ENCODE data around the gene CD8A.
"Not testable (repeated sequence)": the region's sequence is repeated elsewhere in the genome, so short reads cannot be mapped to it uniquely, and the experiment has no call there.

CD8A gene

DNA sequence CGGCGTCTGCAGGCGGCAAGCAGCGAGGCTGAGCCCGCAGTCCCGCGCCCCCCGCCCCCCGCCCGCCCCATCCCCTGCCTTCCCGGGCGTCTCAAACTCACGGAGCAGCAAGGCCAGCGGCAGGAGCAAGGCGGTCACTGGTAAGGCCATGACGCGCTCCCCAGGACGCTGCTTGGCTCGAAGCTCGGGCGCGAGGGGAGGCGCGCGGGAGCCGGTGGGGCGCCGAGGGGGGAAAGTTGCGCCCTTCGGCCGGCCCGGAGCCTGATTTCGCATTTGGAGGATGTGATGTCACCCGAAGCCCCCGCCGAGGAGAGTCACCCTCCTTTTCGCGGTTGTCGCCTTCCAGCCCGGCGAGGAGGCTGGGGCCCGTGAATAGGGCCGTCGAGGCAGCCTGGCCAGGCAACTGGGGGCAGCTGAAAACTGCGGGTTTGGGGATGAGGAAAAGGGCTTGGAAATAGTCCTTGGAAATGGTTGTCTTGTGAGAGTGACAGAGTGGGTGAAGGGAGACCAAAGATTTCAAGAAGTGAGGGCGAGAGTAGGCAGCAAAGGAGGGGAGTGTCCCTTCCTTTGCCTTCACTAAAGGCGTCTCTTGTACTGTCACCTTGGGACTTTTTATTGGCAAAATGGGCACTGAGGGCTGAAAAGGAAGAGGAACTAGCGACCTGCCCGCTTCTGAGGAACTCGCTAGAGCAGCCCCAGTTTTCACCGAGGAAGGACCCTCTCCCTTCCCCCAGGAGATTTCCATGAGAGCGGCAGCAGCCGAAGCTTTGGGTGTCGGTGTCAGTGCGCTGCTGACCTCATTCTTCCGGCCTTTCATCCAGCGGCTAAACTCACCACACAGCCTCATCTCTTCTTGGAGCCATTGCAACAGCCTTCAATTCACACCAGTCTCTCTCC is at the start of gene CD8A:
Gene CD8A, minus strand, starts transcription at position 238 of the 897 bp plus-strand sequence. Its CDS starts 88 bp downstream, at position 150.
- no peak for DNase-seq

DNA sequence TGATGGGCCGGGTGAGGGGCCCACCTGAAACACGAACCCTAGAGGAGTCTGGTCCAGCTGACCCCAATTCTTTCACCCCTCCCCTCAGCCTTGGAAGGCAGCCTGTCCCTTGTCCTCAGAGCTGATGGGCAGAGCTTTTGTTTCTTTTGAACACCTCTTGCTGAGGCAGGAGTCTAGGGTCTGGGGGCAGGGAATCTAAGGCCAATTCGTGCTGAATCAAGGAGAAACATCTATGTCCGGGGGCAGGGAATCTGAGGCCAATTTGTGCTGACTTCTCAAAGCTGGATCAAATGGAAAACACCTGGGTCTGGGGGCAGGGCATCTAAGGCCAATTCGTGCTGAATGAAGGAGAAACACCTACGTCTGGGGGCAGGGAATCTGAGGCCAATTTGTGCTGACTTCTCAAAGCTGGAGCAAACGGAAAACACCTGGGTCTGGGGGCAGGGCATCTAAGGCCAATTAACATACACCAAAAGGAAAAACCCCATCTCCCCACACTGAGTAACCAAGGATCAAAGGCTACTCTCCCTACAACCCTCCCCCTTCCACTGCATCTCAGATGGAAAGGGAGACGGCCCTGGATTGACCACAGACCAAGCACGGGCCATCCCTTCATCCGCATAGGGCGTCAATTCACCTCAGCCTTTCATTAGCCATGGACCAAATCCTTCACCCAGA is 49.3 kb upstream of the CD8A start:
- DNase-seq, result not testable (repeated sequence)

DNA sequence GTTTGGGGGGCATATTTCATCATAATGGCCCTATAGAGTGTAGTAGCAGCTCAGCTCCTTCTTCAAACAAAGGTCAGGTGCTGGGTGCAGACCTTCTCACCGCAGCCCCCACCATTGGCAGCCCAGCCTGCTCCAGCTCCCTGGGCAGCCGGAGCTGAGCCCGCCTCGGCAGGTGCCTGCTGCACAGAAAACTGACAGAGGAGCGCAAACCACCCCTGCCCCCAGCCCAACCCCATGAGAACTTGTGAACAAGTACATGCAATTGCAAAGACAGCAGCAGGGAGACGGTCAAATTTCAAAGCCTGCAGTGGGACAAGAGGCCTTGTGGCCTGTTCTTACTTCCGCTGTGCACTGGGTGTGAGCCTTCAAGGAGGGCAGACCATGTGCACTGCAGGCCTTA is 48.7 kb upstream of the CD8A start:
- DNase-seq, result not testable (repeated sequence)

DNA sequence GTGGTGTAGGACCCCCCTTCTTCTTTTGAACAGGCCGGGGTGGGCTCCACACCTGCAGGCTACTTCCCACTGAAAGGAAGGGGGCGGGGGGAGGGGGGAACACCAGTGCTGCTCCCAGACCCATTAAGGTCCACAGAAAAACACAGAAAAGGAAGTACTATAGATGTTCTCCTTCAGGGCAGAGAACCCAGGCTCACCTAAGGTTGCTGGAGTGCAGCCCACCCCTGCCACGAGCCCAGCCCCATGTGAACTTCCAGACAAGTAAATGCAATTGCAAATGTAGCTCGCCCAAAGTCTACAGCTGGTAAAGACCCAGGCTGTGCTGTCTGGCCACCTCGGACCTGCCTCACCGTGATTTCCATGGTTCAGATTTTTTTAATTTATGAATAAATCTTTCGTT is 47.0 kb upstream of the CD8A start:
- DNase-seq, result not testable (repeated sequence)

DNA sequence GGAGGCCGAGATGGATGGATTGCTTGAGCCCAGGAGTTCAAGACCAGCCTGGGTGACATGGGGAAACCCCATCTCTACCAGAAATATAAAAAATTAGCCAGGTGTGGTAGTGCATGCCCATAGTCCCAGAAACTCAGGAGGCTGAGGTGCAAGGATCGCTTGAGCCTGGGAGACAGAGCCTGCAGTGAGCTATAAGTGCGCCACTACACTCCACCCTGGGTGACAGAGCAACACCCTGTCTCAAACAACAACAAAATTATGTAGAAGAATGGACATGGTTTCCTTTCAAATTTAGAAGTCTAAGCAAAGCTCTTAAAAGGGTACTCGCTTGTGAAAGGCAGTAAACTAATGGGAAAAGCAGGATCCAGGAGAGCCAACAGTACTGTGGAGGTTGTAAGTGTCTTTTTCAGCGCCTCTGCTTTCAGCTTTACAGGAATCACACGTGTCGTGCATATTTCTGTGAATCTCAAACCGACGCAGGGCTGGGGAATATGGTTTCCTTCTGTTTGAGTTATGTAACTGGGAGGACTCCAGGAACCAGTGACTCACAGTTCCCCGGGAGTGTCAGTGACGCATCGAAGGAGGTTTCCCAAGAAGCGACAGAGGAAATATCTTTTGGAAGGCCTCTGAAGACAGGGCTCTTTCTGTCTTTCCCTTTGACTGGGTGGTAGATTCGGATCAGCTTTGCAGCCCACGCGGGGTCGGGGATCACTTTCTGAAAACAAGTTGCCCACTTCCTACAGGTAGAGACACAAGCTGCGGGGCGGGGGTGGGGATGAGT is 46.4 kb upstream of the CD8A start:
- peak in 40 of 58 donors; percentile 0 to 83 (median 19) for DNase-seq

DNA sequence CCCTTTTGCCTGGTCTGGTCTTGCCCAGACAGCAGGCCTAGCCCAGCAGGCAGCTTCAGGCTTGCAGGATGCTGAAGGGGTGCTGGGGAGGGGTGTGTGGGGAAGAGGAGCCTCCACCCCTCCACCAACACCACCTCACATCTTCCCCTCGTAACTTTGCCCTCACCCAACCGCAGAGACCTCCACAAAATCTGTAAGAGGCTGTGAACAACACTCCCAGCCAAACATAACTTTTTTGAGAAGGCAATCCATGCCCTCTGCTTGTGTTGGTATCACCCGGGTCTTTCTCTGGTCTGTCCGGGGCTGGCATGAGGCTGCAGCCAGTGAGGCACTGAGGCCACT is 44.8 kb upstream of the CD8A start:
- DNase-seq, result not testable (repeated sequence)

DNA sequence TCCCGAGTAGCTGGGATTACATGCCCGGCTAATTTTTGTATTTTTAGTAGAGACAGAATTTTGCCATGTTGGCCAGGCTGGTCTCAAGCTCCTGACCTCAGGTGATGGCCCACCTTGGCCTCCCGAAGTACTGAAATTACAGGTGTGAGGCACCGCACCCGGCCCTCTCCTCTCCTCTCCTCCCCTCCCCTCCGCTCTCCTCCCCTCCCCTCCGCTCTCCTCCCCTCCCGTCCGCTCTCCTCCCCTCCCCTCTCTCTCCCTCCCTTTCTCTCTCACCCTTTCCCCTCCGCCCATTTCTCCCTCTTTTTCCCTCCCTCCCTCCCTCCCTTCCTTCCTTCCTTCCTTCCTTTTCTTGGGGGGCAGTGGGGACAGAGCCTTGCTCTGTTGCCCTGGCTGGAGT is 42.6 kb upstream of the CD8A start:
- no peak for DNase-seq

DNA sequence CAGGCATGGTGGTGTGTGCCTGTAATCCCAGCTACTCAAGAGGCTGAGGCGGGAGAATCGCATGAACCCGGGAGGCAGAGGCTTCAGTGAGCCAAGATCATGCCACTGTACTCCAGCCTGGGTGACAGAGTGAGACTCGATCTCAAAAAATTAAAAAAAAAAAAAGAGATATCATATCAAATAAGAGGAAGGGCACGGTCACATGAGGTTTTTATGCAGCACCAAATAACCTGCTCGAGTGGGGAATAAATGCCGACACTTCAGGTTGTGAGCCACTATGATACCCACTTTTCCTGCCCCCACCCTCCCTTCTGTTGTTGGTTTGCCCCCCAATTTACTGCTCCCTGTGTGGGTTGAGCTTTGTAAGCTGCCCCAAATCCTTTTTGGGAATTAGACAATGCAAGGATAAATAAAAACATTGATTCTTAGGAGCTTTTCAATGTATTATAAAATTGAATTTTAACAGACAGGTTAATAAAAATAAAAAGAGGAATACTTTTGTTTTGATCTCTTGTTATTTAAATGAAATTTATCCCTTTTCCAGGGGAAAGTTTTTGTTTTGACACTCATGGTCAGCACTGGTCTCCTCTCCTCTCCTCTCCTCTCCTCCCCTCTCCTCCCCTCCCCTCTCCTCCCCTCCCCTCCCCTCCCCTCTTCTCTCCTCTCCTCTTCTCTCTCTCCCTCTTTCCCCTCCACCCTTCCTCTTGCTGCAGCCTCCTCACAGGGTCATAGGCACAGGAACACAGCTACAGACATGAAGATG is 41.8 kb upstream of the CD8A start:
- DNase-seq, result no peak

DNA sequence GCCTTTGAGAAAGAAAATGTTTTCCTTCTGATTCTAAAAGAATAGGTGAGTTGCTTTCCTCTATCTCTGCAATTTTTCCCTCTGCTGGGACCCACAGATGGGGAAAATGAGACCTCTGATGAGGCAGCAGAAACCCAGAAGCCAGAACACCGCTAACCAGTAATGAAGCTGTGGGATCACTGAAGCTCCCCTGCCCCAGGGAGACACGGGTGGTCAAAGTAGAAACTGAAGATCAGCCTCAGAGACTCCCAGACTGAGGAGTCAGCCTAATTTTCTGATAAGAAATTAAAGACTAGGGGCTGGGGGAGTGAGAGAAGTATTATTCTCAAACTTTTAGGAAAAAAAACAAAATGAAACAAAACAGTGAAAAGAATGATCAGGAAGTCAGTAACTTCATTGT is 40.8 kb upstream of the CD8A start:
- DNase-seq, result no peak

DNA sequence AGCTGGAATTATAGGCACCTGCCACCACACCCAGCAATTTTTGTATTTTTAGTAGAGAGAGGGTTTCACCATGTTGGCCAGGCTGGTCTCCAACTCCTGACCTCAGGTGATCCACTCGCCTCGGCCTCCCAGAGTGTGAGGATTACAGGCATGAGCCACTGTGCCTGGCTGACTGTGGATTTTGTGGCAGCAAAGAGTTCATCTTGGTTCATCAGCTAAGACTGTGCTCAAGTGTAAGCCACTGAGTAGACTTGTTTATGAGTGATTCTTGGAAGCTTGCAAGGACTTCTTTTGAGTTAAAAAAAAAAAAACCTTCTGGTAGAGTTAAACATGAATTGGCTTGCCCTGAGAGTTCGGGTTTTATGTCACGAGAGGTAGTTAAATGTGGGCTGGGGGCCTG is 36.2 kb upstream of the CD8A start:
- DNase-seq, result no peak

DNA sequence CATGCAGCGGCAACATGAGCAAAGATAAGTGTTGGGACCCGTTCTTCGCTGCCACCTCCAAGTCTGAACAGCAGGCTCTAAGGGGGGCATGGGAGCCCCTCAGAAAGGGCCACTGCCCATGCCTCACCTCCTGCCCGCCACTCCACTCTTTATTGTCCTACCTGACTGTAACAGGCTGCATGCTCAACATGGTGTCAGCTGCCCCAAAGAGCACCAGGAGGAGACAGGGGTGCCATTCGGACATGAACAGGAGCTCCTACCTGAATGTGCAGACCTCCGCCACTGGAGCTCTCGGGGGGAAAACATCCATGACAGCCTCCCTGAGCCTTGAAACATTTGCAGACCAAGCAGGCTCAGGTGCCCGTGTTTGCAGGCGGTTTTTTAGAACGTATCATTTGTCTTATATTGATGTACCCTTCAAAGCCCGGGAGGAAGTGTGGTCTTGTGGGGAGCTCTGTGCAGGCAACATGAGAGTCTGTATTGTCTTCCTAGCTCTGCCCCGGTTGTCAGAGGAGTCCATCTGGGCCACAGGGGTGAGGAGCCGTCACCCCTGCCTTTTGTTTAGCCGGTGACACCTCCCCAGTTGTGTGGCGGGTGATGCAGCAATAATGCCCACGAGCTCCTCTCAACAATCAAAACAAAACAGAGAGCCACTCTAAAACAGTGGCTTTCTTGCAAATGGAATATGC is 35.1 kb upstream of the CD8A start:
- no peak for DNase-seq

DNA sequence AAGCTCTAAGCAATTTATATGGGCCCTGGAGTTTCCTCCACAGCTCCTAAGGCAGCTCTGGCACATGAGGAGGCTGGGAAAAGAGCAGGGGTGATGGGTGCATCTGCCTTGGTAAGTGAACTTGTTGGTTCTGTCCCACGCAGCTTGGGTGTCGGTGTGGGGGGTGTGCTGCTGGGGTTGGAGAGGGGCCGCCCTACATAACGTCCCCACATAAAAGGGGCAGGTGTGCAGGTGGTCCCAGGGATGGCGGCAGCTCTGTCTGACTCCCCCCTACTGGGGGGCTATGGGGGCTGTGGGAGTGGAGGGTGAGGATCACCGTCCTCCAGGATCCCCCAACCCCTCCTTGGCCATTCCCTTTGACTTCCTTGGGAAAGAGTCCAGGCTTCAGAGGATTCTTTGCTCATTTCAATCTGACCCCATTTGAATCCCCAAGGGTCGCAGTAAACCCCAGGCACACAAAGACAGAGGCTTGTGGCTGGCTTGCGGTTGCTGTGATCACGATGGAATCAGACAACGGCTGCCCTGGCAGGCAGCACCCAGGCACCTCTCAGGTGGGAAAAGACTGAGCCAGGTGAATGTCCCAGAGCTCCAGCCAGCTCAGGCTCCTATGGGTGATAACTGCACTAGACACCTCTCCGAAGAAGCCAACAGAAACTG is 34.5 kb upstream of the CD8A start:
- DNase-seq, result no peak

DNA sequence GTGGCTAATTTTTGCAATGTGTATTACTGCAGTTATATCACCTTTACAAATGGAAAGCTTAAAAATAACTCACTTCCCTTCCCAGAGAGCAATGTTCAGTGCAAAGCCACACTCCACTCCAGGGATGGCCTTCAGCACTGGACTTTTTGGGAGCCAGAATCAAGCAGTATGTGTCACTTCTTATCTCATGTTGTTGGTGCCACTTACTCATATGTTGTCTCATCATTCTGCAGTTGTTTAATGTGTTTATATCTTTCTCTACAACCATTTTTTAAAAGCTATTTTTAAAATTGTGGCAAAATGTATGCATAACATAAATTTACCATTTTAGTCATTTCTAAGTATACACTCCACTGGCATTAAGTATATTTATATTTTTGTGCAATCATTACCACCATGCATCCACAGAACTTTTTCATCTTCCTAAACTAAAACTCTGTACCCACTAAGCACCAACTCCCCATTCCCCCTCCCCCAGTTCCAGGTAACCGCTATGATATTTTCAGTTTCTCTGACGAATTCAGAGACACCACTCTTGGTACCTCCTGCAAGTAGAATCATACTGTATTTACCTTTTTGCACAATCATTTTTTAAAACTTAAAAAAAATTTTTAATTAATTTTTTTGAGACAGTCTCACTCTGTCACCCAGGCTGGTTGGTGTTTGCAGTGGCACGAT is 32.1 kb upstream of the CD8A start:
- DNase-seq, result no peak

DNA sequence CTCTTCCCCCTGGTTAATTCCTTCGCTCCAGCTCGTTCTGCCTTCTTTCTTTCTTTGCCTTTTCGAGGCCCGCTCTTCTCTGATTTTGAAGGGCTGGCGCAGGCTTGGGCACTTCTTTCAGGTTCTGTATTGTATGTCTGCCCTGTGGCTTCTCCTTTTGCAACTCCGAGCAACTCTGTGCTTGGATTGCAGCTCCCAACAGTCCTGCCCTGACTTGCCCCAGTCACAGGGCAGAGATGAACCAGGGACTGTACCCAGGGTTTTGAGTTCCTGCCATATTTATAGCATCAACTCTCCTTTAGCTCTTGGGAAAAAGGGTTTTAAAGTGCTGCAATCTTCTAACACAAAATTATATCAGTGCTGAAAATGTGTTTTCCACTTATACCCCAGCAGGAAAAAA is 31.1 kb upstream of the CD8A start:
- DNase-seq, result no peak

DNA sequence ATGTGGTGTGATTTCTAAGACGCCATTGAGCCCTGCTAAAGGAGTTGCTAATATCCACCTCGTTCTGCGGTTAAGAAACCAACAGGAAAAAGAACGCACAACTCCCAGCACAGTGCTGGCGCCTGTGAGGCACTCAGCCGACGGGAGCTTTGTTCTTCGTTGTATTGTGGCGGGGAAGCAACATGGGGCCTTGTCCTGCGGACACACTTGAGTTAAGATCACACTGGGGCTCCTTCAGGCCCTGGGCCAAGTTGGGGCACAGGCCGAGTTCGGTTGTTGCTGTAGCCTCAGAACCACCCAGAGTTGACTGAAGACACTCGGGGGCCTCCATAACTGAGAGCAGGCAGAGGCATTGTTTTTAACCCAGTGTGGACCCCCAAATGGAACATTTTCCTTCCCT is 30.6 kb upstream of the CD8A start:
- no peak for DNase-seq

DNA sequence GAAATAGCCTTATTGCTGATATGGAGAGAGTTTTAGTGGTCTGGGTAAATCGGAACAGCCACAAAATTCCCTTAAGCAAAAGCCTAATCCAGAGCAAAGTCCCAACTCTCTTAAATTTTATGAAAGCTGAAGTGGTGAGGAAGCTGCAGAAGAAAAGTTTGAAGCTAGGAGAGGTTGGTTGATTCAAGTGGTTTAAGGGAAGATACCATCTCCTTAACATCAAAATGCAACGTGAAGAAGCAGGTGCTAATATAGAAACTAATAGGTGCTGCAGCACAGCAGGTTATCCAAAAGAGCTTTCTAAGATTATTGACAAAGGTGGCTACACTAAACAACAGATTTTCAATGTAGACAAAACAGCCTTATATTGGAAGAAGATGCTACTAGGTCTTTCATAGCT is 28.2 kb upstream of the CD8A start:
- DNase-seq, result no peak

DNA sequence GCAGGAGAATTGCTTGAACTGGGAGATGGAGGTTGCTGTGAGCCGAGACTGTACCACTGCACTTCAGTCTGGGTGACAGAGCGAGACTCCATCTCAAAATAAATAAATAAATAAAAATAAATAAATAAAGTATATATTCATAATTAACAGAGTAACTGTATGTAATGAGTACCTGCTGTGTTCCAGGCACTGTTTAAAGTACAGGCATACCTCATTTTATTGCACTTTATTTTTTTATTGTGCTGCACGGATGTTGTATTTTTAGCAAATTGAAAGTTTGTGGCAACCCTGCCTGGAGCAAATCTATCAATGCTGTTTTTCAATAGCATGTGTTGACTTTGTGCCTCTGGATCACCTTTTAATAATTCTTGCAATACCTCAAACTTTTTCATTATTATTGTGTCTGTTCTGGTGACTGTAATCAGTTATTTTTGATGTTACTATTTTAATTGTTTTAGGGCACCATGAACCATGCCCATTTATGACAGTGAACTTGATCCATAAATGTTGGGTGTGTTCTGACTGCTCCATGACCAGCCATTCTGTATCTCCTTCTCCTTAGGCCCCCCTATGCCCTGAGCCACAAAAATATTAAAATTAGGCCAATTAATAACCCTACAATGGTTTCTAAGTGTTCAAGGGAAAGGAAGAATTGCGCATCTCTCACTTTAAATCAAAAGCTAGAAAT is 27.5 kb upstream of the CD8A start:
- no peak for DNase-seq

DNA sequence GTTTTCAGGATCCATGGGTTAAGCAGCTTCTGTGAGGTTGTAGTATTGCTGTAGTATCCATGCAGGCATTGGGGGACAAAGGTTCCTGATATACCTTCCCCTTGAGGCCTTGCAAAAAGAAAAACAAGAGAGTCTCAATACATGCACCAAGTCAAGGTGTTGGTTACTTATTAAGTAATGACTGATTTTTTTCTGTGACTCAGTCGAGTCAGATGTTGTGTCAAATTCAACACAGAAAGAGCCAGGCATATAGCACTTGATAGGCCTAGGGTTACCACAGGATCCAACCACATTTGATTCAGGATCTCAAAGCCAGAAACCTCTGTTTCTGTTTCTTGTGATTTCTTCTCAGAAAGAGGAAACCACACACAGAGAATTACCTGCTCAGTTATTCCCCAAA is 24.9 kb upstream of the CD8A start:
- no peak for DNase-seq
